Activated naive CD4-positive, alpha-beta T cell (primary cell): ENCODE measurements around the gene SMIM22.
"Not testable (repeated sequence)": the region's sequence is repeated elsewhere in the genome, so short reads cannot be mapped to it uniquely, and the experiment has no call there.

Source experiments
- DNase-seq, 4 experiments: peaks; one replicate each; lab custom pipeline; 2025; lab: John Stamatoyannopoulos, UW

Gene SMIM22

DNA sequence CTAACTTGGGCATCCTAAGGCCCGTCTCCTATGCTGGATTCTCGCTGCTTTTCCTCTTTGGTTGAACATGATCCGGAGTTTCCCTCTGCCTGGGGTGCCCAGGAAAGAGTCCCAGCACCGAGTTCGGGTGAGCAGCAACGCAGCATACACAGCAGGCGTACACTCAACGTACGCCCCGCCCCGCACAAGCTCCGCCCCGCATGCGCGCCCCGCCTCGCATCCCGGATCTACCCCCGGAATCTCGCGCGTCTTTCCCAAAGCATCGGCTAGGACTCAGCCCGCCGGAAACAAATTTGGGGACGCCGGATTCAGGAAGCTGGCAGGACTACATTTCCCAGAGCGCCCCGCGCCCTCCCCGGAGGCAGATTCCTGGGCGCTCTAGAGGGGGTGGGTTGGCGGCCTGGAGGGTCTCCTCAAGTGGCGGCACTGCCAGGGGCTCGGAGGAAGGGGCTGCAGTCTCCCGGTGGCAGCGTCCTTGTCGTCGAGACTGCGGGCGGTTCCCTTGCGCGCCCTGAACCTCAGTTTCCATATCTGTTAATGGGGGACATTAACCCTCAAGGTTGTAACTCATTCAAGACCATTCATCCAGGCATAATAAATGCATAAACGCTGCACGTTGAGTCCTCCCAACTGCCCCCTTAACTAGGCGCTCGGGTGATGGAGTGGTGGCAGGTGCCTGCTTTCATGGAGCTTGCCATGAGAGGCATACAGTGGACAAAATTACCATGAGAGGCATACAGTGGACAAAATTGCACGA lies 26.4 kb upstream of the SMIM22 start:
- peak; percentile 61 to 74 (median 68) for DNase-seq

DNA sequence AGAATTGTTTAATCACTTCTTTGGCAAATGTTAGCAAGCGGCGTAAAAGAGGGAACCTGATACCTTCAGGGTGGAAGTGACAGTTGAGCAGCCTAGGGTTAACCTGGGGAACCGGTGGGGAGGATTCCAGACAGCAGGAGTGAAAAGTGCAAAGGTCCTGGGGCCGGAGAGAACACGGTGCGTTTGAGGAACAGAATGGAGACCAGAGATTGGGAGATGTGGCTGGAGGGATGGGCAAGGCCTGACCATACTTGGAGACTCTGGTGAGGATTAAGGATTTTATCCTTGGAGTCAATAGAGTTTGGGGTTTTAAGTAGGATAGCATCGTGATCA lies 25.9 kb upstream of the SMIM22 start:
- DNase-seq: no peak

DNA sequence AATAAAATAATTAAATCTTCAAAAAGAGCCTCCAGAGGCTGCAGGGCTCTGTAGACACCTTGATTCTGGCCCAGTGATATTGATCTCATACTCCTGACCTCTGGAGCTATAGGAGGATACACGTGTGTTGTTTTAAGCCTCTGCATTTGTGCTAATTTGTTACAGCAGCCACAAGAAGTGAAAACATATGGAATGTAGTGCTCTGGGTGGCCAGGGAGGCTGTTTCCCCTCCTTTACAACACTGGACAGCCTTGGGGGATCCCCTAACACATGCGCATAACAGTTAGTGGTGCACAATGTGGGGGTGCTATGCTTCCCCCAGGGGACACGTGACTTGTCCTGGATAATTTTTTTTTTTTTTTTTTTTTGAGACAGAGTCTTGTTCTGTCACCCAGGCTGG lies 23.5 kb upstream of the SMIM22 start:
- DNase-seq: no peak

DNA sequence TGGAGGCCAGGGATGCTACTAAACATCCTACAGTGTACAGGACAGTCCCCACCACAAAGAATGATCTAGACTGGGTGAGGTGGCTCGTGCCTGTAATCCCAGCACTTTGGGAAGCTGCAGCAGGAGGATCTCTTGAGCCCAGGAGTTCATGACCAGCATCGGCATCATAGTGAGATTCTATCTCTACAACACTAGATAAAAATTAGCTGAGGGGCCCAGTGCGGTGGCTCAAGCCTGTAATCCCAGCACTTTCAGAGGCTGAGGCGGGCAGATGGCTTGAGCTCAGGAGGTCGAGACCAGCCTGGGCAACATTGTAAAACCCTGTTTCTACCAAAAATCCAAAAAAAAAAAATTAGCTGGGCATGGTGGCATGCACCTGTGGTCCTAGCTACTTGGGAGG lies 22.8 kb upstream of the SMIM22 start:
- DNase-seq: no peak

DNA sequence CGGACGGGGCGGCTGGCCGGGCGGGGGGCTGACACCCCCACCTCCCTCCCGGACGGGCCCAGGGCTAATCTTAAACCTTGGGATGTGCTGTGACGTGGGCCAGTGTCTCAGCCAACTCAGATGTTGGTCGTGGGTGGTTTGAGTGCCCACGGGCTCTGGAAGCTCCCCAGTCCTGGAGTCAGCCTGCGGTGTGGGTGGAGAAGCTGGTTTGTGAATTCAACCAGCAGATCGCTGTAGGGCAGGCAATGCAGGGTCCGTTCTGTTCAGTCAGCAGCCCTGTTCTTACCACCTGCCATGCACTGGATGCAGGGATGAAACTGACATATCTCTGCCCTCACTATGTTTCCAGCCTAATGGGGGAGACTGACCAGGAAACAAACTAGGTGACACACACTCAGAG lies 20.2 kb upstream of the SMIM22 start:
- DNase-seq: no peak

DNA sequence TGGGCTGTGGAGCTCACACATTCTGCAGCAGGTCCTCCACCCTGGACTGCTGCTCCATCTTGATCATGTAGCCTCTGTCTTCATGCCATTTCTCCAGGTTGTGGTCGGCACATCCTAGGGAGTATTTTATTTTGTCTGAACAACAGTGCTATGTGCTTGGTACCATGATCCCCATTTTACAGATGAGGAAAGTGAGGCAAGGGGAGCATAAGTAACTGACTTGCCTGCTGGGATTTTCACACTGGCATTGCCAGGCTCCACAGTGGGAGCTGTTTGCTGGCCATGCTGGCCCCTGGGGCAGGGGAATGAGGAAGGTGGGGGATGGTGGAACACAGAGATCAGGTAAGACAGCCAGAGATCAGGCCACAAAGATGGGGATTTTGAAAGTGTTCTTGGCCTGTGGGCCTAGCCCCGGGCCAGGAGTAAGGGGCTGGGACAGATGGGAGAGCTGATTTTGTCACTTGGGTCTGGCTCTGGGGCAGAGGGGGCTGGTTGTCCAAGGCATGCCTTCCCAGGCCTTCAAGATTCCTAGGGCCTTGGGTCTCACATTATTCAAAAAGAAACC lies 18.9 kb upstream of the SMIM22 start:
- DNase-seq: no peak

DNA sequence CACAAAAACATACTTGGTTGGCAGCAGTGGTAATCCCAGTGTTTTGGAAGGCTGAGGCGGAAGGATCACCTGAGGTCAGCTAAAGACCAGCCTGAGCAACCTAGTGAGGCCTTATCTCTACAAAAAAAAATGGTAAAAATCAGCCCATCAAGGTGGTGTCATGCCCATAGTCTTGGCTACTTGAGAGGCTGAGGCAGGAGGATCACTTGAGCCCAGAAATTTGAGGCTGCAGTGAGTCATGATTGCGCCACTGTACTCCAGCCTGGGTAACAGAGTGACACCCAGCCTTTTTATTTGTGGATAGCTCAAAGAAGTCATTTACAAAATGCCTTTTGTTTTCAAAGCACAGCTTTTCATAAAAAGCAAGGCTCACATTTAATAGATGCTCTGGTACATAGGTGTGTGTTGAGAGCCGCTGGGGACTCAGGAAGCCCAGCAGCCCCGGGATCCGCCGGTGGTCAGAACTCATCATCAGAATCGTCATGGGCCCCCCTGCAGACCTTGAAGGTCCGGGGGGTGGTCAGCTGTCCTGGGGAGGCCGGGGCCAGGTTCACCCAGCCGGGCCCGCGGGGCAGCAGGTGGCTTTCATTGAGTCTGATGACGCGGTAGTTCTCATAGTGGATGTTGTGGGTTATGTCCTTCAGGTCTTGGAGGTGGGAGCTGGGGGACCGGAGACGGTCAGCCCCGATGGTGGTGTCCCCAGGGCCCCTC lies 17.7 kb upstream of the SMIM22 start:
- no peak for DNase-seq

DNA sequence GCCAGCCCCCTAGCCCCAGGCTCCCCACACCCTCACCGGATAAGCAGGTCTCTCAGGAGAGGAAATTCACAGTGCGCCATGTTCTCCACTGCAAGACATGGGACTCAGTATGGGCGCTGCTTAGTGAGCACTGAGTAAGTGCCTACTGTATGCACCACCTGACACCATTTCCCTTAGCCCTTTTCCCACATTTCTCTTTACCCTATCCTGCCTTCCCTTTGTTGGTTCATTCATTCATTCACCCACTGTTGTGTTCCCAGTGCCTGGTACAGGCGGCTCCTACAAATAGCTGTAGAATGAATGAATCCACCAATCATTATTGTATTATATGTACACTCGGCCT lies 17.1 kb upstream of the SMIM22 start:
- DNase-seq: no peak

DNA sequence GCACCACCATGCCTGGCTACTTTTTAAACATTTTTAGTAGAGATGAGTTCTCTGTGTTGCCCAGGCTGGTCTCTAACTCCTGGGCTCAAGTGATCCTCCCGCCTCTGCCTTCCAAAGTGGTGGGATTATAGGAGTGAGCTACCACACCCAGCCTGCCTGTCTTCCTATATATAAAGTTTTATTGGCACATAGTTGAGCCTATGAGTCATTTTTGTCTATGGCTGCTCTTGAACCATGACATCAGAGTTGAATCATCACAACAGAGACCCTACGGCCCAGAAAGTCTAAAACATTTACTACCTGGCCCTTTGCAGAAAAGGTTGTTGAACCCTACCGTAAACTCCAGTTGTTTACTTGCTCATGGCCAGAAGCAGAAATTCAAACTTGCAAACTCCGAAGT lies 14.9 kb upstream of the SMIM22 start:
- DNase-seq: no peak

DNA sequence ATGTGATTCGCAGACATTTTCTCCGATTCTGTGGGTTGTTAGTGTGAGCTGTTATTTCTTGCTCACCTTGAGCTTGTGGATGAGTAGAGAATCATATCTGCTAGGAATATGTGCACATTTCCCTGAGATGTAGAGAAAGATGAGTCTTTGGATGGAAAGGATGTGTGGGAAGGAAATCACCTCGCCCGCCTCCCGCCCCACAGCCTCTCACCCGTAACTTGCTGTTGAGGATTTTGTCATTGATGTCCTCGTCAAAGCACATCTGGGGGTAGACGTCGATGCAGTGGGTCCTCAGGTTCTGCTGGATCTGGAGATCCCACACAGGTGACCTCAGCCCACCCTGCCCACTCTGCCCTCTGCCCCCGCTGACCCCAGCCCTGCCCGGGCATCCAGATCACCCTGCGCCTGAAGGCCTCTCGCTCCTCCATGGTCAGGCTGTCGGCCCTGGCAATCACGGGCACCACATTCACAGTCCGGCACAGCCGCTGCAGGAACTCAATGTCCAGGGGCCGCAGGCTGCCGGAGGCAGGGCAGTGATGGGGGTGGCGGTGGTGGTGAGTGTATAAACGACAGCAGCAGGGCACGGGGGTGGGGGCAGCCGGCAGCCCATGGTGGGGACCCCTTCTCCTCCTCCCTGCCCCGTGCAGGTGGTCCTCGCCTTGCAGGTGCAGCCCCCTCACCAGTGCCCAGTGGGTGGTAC lies 11.8 kb upstream of the SMIM22 start:
- no peak for DNase-seq

DNA sequence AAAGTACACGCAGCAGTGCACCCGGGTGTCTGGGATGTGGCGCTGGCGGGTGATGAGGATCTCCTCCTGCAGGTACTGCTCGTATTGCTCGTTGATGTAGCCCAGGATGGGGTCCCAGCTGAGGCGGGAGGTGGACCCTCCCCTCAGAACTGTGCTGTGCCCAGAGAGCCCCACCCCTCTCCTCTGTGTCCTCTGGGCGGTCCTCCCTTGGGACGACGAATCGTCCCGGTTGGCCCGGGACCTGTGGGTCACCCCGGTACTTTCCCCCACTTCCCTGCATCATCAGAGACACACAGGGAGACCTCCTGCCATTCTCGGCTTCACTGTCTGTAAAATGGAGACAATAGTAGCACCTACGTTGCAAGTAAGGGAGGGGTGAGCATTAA lies 11.2 kb upstream of the SMIM22 start:
- no peak for DNase-seq

DNA sequence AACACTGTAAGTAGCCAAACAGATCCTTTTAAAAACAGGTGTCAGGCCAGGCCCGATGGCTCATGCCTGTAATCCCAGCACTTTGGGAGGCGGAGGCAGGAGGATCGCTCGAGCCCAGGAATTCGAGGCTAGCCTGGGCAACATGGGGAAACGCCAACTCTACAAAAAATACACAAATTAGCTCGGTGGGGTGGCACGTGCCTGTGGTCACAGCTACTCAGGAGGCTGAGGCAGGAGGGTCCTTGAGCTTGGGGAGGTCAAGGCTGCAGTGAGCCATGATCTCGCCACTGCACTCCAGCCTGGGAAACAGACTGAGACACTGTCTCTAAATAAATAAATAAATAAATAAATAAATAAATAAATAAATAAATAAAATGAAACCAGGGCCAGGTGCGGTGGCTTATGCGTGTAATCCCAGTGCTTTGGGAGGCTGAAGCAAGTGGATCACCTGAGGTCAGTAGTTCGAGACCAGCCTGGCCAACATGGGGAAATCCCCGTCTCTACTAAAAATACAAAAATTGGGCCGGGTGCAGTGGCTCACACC lies 10.7 kb upstream of the SMIM22 start:
- not testable (repeated sequence) for DNase-seq

DNA sequence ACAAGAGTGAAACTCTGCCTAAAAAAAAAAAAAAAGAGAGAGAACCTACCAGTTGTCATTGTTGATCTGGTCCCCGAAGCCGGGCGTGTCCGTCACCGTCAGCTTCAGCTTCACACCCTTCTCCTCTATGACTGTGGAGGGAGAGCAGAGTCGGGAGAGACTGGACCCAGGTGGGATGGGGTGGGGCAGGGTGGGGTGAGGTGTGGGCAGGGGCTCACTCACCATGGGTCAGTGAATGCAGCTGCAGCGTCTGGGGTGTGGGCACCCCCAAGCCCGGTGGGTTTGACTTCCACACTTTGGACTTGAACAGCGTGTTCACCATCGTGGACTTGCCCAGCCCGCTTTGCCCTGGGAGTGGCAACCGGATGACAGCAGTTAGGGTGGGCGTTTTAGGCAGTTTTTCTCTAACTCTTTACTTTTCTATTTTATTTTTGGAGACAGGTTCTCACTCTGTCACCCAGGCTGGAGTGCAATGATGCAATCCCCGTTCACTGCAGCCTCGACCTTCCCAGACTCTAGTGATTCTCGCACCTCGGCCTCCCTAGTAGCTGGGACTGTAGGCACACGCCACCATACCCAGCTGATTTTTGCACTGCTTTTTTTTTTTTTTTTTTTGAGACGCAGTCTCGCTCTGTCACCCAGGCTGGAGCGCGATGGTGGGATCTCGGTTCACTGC lies 9.3 kb upstream of the SMIM22 start:
- DNase-seq: no peak

DNA sequence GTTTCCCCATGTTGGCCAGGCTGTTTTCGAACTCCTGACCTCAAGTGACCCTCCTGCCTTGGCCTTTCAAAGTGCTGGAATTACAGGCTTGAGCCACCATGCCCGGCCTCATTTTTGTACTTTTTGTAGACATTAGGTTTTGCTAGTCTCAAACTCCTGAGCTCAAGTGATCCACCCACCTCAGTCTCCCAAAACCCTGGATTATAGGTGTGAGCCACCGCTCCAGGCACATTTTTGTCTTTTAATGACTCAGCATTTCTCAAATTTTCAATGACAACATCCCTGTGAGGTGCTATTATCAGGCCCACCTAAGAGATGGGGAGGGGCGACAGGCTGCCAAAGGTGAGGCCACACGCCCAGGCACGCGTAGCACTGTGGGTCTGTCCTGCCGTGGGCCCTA lies 8.1 kb upstream of the SMIM22 start:
- no peak for DNase-seq

DNA sequence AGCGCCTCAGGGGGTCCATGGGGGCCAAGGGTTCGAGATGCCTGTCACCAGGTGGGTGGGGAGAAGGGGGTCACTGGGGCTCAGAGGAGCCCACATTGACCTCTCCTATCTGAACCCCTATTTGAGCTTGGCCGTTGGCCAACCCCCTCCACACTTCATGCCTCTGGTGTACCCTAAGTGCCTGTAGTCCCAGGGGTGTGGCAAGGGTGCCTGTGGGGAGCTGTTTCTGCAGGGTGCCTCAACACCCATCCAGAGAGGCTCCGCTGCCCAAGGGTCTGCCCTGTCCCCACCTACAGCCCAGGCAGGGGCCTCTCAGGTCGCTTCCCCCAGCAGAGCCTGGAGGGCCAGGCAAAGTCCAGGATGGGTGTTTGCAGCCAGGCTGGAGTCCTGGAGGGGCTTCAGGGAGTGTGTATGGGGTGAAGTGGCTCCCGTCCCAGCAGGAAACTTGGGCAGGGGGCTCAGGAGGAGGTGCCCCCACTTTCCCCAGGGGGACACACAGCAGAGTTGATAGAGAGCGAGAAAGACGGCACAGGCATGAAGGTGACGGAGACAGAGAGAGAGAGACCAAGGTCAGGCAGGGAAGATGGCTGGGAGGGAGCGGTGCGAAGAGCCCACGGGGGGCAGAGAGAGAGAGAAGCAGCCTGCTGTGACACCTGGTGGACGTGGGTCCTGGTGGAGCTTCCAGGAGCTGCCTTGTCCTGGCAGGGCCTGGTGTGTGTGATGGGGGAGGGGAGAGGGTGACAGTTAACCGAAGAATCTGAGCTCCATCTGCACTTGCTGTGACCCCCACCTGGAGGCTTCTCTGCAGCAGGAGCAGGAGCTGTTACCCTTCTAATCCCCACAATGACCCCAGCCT lies 7.3 kb upstream of the SMIM22 start, which contains the start of gene SEPTIN12:
Gene SEPTIN12, minus strand, starts transcription at position 719 of the 856 bp plus-strand sequence. Its CDS starts 700 bp downstream, at position 19.
- DNase-seq: no peak

DNA sequence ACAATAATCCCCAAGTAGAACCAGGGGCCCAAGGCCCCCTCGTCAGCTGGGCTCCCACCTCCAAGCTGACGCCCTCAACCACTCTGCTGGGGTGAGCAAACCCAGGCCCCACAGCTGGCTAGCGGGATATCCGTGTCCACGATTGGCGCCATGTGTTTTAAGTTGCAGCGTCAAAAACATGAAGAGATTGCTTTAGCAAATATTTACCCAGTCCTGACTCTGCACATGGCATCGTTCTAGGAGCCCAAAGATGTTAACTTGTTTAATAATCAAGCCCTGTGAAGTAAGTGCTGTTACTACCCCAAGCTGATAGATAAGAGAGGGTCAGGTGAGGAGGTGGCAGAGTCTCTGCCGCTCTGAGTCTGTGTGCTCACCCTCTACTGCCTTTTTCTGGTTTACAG lies 6.7 kb upstream of the SMIM22 start:
- DNase-seq: no peak

DNA sequence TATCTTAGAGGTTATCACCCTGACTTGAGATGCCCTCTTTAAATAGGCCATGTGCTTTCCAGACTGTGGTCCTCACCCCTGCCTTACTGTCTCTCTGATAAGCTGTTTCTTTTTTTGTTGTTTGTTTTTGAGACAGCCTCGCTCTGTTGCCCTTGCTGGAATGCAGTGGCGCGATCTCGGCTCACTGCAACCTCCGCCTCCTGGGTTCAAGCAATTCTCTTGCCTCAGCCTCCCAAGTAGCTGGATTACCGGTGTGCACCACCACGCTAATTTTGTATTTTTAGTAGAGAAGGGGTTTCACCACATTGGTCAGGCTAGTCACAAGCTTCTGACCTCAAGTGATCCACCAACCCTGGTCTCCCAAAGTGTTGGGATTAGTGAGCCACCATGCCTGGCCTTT lies 6.3 kb upstream of the SMIM22 start:
- no peak for DNase-seq

DNA sequence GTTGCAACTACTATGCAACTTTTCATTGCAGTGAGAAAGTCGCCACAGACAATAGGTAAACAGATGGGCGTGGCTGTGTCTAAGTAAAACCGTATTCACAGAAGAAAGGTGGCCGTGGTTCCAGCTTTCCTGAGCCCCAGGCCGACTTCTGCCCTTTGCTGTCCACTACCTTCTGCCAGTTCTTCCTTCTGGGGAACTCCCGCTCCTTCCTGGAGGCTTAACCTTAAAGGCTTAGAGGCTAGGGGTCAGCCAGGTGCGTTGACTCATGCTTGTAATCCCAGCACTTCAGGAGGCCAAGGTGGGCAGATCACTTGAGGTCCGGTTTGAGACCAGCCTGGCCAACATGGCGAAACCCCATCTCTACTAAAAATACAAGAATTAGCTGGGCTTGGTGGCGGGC lies 4.9 kb upstream of the SMIM22 start:
- no peak for DNase-seq

DNA sequence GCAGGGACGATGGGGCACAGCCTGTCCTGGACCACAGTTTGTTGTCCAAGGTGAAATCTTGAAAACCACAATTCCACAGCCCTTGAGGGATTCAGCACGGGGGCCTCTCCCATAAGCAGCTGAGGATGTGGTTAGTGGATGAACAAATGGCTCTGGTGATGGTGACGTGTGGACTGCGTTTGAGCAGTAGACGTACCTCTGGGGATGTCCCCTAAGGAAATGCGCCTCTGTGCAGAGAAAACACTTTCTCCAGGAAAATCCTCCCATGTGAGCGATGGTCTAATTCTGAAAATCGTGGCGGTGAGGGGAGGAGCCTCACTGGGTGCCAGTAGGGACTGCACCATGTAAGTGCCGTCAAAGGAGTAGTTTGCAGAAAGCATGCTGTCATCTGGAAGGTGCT lies 4.3 kb upstream of the SMIM22 start:
- no peak for DNase-seq

DNA sequence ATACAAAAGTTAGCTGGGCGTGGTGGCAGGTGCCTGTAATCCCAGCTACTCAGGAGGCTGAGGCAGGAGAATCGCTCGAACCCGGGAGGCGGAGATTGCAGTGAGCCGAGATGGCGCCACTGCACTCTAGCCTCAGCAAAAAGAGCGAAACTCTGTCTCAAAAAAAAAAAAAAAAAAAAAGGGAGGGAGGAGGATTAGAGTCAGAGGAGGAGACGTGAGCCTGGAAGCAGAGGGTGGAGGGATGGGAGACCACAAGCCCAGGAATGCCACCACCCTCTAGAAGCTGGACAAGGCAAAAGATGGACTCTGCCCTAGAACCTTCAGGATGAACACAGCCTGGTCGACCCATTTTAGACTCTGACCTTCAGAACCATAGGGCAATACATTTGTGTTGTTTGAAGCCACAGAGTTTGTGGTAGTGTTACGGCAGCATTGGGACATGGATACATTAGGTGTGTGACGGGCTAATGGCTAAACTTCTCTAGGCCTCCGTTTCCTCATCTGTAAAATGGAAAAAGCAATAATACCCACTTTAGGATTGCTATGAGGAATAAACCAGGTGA lies 2.1 kb upstream of the SMIM22 start:
- DNase-seq: no peak
